ENCODE data around the gene LY6G6F.

DNA sequence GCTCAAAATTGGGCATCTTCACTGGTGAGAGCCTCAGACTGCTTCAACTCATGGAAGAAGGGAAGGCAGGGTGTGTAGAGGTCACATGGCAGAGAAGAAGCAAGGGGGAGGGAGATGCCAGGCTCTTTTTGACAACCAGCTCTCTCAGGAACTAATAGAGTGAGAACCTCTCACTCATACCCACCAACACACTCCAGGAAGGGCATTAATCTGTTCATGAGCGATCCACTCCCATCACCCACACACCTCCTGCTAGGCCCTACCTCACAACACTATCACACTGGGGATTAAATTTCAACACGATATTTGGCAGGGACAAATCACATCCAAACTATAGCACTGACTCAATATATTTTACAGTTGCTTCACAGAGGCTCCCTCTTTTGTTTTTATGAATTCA is 35.1 kb downstream of the LY6G6F start:
- TF ChIP-seq ZEB1 (IDR thresholded peaks at IDR 0.05; ENCODE audit: insufficient replicate concordance, low read depth) (no peak), ZNF232 (CRISPR knock-in tag; IDR thresholded peaks at IDR 0.05; ENCODE audit: borderline replicate concordance) (no peak), ZNF253 (CRISPR knock-in tag; IDR thresholded peaks at IDR 0.05; ENCODE audit: borderline replicate concordance) (no peak), REPIN1 (CRISPR knock-in tag; IDR thresholded peaks at IDR 0.05; ENCODE audit: borderline replicate concordance, low read depth) (no peak), ETS1 (CRISPR knock-in tag; IDR thresholded peaks at IDR 0.05) (no peak)
